K562 (cell line): ENCODE data around the gene MAN1B1. TPM values are rescaled to one million over a fixed set of nuclear protein-coding genes. Genes with fewer than 3 reads are reported as not detected.

Source experiments
- ATAC-seq: fragments of 200-7000 bp; cut with Tn5 transposase; 3 replicates; pipeline ENCODE4 v1.9.1; 2020; ENCODE audit warnings: moderate library complexity
- BruUV-seq: library from RNA; stranded (reverse); fragments of 400-500 nt; replicated peaks from 2 replicates; lab custom pipeline; 2021; lab: Mats Ljungman, UMichigan
- CTCF ChIA-PET: fragments of 300-600 bp; formaldehyde crosslinking; extraction: SDS; loops from one replicate; lab custom pipeline; 2021; ENCODE audit warnings: low intra/inter-chr PET ratio; lab: Yijun Ruan, JAX
- POLR2A ChIA-PET: fragments of 300-600, 350-650 bp; sonication (Branson Sonifier 250); formaldehyde crosslinking; extraction: SDS; loops from one replicate; lab custom pipeline; 2021; ENCODE audit warnings: antibody characterized with exemption, inconsistent platforms; lab: Yijun Ruan, JAX
- DNase-seq, 4 experiments: peaks; one replicate each; pipeline versions ENCODE4 v3.0.0 to v3.0.0-alpha.2; 2011 to 2018; ENCODE audit warnings: low spot score in 3 of 4, mixed read lengths in 3 of 4; ENCODE audit errors: extremely low read depth in 1 of 4
- FAIRE-seq: peaks from 2 replicates; lab custom pipeline; 2011; peaks lifted over from hg19 to GRCh38; lab: Jason Lieb, UNC
- H2AFZ ChIP-seq: 2 replicates; pipeline ENCODE4 v1.6.0; 2011; ENCODE audit warnings: low read depth, low read length, control low read depth, inconsistent platforms
- H3K27ac ChIP-seq: fragments of 200-600 bp; 3 replicates; pipeline ENCODE4 v1.8.0; 2011; ENCODE audit warnings: low read depth, mild to moderate bottlenecking, control low read depth, inconsistent platforms, low read length, moderate library complexity, mixed read lengths; ENCODE audit errors: extremely low read depth
- H3K27me3 ChIP-seq, 2 experiments: fragments of 300-600 bp in 1 of 2; 2 replicates in 1 of 2; 3 replicates in 1 of 2; pipeline versions ENCODE4 v1.6.0 to v1.8.0; 2011; ENCODE audit warnings: inconsistent platforms in 2 of 2, low read length in 2 of 2, mild to moderate bottlenecking in 1 of 2, mixed read lengths in 1 of 2, moderate library complexity in 1 of 2; ENCODE audit not compliant: control insufficient read depth in 2 of 2, insufficient read depth in 2 of 2
- H3K36me3 ChIP-seq: fragments of 300-600 bp; 3 replicates; pipeline ENCODE4 v1.8.0; 2011; ENCODE audit warnings: mild to moderate bottlenecking, low read length, inconsistent platforms; ENCODE audit not compliant: control insufficient read depth, insufficient read depth
- H3K4me1 ChIP-seq, 2 experiments: fragments of 200-600 bp in 1 of 2; replicated peaks in 1 of 2; 2 replicates in 1 of 2; 3 replicates in 1 of 2; pipeline versions ENCODE4 v1.5.1 to v1.8.0; 2011; ENCODE audit warnings: inconsistent platforms in 2 of 2, low read length in 2 of 2, mild to moderate bottlenecking in 1 of 2, mixed read lengths in 1 of 2, moderate library complexity in 1 of 2; ENCODE audit not compliant: control insufficient read depth in 2 of 2, insufficient read depth in 2 of 2
- H3K4me2 ChIP-seq: 2 replicates; pipeline ENCODE4 v1.6.1; 2011; ENCODE audit warnings: low read length, control low read depth, inconsistent platforms, mixed read lengths; ENCODE audit not compliant: insufficient read depth
- H3K4me3 ChIP-seq: fragments of 200-600 bp; sonication (generic), shearing (Covaris generic); 2 replicates; pipeline ENCODE4 v1.5.1; 2016; ENCODE audit warnings: control low read depth, inconsistent platforms
- H3K79me2 ChIP-seq: fragments of 200-600 bp; 3 replicates; pipeline ENCODE4 v1.8.0; 2011; ENCODE audit warnings: low read length, inconsistent platforms; ENCODE audit not compliant: control insufficient read depth, insufficient read depth
- H3K9ac ChIP-seq, 2 experiments: 2 replicates each; pipeline versions ENCODE4 v1.6.0 to v1.6.1; 2011; ENCODE audit warnings: low read depth in 2 of 2, low read length in 2 of 2, control low read depth in 1 of 2, inconsistent platforms in 1 of 2, mild to moderate bottlenecking in 1 of 2, mixed read lengths in 1 of 2; ENCODE audit not compliant: insufficient read depth in 1 of 2
- H3K9me1 ChIP-seq: one replicate; pipeline ENCODE4 v1.6.0; 2011; ENCODE audit warnings: inconsistent platforms, mild to moderate bottlenecking, low read length, moderate library complexity; ENCODE audit not compliant: control insufficient read depth, insufficient read depth
- H3K9me3 ChIP-seq: replicated peaks from 2 replicates; pipeline ENCODE4 v1.5.1; 2011; ENCODE audit warnings: low read depth, low read length, inconsistent platforms; ENCODE audit not compliant: control insufficient read depth, insufficient read depth
- H4K20me1 ChIP-seq: replicated peaks from 2 replicates; pipeline ENCODE4 v1.6.1; 2011; ENCODE audit warnings: low read length, inconsistent platforms, mixed read lengths; ENCODE audit not compliant: control insufficient read depth, insufficient read depth
- BCOR ChIP-seq: fragments of 450-650 bp; IDR thresholded peaks from 2 replicates; pipeline ENCODE4 v1.6.1; 2016
- PHF21A ChIP-seq: fragments of 450-650 bp; IDR thresholded peaks from 2 replicates; pipeline ENCODE4 v1.6.1; 2017; ENCODE audit warnings: low read depth, borderline replicate concordance
- RBM14 ChIP-seq: fragments of 200-400 bp; formaldehyde crosslinking; IDR thresholded peaks from 2 replicates; pipeline ENCODE4 v1.6.1; 2018; ENCODE audit warnings: low read depth, mild to moderate bottlenecking, low read length, moderate library complexity, borderline replicate concordance; ENCODE audit not compliant: insufficient read depth
- U2AF1 ChIP-seq: fragments of 200-400 bp; formaldehyde crosslinking; optimal IDR thresholded peaks from 2 replicates; pipeline ENCODE3; 2017; ENCODE audit warnings: mild to moderate bottlenecking, low read depth, low read length, moderate library complexity
- ZNF121 ChIP-seq: sonication (generic); formaldehyde crosslinking; conservative IDR thresholded peaks from 2 replicates; pipeline ENCODE4 v1.8.0; 2022; ENCODE audit warnings: missing genetic modification reagents
- ZNF830 ChIP-seq: fragments of 250-450 bp; sonication (Bioruptor Pico); IDR thresholded peaks from 2 replicates; pipeline ENCODE4 v1.5.0; 2021; ENCODE audit warnings: mild to moderate bottlenecking
- WGBS: fragments of 100-300 bp; shearing (Covaris generic); methylation state at CpG from one replicate; pipeline ENCODE4 v1.1.6; 2016; ENCODE audit warnings: low coverage, mixed read lengths; ENCODE audit not compliant: insufficient coverage; ENCODE audit errors: missing lambda C conversion rate; 5-methylcytosine and 5-hydroxymethylcytosine counted together
- in situ Hi-C: fragments of 300-500 bp; cut with MboI; formaldehyde crosslinking; loops from 4 replicates; pipeline ENCODE4 v1.15.0; 2018; ENCODE audit warnings: inconsistent platforms, mixed read lengths
- intact Hi-C: fragments of 100-400 bp; cut with micrococcal nuclease; formaldehyde crosslinking; loops from 2 replicates; pipeline ENCODE4 v1.14.2; 2022
- polyA plus RNA-seq, 8 experiments: library from polyadenylated mRNA; depleted of rRNA in 4 of 8; stranded (reverse) in 5 of 8; unstranded in 3 of 8; fragments of >200 nt; fragmentation: Nextera tagmentation in 2 of 8; fragmentation: Illumina TruSeq in 1 of 8; extraction: Ambion mirVana in 2 of 8; extraction: Trizol in 1 of 8; gene quantifications; 2 replicates each; pipeline versions ENCODE4 v1.2.1 to v1.2.3, GENCODE V29; 2011 to 2014; ENCODE audit warnings: inconsistent platforms in 1 of 8, missing spikeins in 1 of 8
- total RNA-seq, 7 experiments: library from RNA; depleted of rRNA in 6 of 7; stranded (reverse); fragments of >200 nt in 6 of 7; fragmentation: Illumina TruSeq in 2 of 7; extraction: Trizol in 2 of 7; gene quantifications; 2 replicates each; pipeline versions ENCODE4 v1.2.1 to v1.2.3, GENCODE V29; 2011 to 2021; ENCODE audit warnings: low replicate concordance in 1 of 7
- TF ChIP-seq, protein P1 (sequence below): sonication (generic); formaldehyde crosslinking; IDR thresholded peaks from 2 replicates; pipeline ENCODE4 v1.8.0; 2022; ENCODE audit warnings: mild to moderate bottlenecking, low read depth, missing genetic modification reagents
- TF ChIP-seq, protein P2 (sequence below): sonication (generic); formaldehyde crosslinking; IDR thresholded peaks from 2 replicates; pipeline ENCODE4 v1.8.0; 2022; ENCODE audit warnings: mild to moderate bottlenecking, missing genetic modification reagents

Gene MAN1B1
- total and polyA plus RNA-seq, 9 of the 15 experiments (the other 6 are each of a cell fraction or from before 2014, with no cell fraction given), result 0.55 to 36.6 (median 27.3) TPM

DNA sequence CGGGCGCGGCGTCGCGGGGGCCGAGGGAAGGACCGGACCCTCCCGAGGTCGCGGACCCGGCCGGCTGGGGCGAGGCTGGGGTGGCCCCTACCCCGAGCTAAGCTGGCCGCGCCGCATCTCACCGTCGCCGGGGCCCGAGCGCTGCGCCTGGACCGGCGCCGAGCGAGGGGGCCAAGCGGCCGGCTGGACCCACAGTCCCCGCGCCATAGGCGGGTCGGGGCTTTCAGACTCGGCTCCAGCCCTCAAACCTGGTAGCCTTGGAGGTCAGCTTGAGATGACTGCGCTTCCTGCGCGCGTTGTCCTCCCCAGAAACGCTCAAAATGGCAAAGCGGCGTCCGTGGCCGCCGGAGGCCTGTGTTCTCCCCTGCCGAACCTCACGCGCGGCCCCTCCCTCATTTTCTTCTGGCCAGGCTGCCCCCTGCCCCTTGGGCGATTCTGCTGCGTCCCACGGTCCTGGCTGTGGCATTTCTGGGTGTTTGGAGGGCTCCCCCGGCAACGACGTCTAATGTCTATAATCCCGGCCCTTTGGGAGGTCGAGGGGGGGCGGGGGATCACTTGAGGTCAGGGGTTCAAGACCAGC, 43.5 kb downstream of the MAN1B1 start (continued):
- TF ChIP-seq, protein P1, sequence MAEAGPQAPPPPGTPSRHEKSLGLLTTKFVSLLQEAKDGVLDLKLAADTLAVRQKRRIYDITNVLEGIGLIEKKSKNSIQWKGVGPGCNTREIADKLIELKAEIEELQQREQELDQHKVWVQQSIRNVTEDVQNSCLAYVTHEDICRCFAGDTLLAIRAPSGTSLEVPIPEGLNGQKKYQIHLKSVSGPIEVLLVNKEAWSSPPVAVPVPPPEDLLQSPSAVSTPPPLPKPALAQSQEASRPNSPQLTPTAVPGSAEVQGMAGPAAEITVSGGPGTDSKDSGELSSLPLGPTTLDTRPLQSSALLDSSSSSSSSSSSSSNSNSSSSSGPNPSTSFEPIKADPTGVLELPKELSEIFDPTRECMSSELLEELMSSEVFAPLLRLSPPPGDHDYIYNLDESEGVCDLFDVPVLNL (CRISPR knock-in tag), result 0 out of 2 replicates have a peak, but pooled peaks have one; percentile 26
- TF ChIP-seq U2AF1, result peak; percentile 12
- TF ChIP-seq, protein P2, sequence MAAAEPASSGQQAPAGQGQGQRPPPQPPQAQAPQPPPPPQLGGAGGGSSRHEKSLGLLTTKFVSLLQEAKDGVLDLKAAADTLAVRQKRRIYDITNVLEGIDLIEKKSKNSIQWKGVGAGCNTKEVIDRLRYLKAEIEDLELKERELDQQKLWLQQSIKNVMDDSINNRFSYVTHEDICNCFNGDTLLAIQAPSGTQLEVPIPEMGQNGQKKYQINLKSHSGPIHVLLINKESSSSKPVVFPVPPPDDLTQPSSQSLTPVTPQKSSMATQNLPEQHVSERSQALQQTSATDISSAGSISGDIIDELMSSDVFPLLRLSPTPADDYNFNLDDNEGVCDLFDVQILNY, result 0 out of 2 replicates have a peak, but pooled peaks have one; percentile 35
- no peak for TF ChIP-seq ZNF830
- TF ChIP-seq RBM14, result 0 out of 2 replicates have a peak, but pooled peaks have one; percentile 8

DNA sequence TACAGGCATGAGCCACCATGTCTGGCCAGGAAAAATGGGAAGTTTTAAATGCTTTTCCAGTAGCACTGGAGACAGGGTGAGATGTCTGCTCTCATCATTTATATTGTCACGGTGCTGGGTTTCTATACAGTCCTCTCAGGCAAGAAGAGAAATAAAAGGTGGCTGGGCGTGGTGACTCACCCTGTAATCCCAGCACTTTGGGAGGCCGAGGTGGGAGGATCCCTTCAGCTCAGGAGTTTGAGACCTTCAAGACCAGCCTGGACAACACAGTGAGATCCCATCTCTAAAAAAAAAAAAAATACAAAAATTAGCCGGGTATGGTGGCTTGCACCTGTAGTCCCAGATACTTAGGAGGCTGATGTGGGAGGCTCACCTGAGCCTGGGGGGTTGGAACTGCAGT, 47.4 kb downstream of the MAN1B1 start:
- Histone ChIP-seq H3K9me1 (no peaks in the 10 kb centered on the region), H3K4me3 (no peak overlapping the region), H3K27ac (no peak overlapping the region), H3K36me3 (no peaks in the 10 kb centered on the region), H3K4me1 (peaks cover 0 to 52% of the 10 kb centered on the region in 2 experiments; a peak in 2 of 5 replicates), H3K79me2 (peaks cover 4% of the 10 kb centered on the region), H4K20me1 (peaks cover 12% of the 10 kb centered on the region; the same call in 1 of the 2 replicates), H3K27me3 (peaks cover 15 to 36% of the 10 kb centered on the region in 2 experiments; a peak in 4 of 5 replicates), H3K4me2 (no peak overlapping the region), H3K9me3 (no peaks in the 10 kb centered on the region), H3K9ac (no peak overlapping the region), H2AFZ (no peak overlapping the region)
- no TSS peak for BruUV-seq
- ChIA-PET POLR2A (no interaction called here), CTCF (no interaction called here)
- in situ Hi-C loops, result no loop called here
- intact Hi-C loops, result no loop called here
- ATAC-seq, result no peak
- no peak for FAIRE-seq
- DNase-seq, result no peak
- WGBS, result 0% methylated on average over 4 of the region's 4 CpGs
- TF ChIP-seq BCOR, result 0 out of 2 replicates have a peak, but pooled peaks have one; percentile 17
- TF ChIP-seq PHF21A, result no peak
- TF ChIP-seq ZNF121, result peak; percentile 86
